IMR-90 (cell line): ENCODE measurements around the gene FAM20A.

ENCODE experiments used
- CEBPB ChIP-seq: IDR thresholded peaks from 2 replicates; pipeline ENCODE4 v1.6.1; 2012; ENCODE audit warnings: low read depth, low read length, improper control_type of control experiment
- CHD1 ChIP-seq: IDR thresholded peaks from 2 replicates; pipeline ENCODE4 v1.6.1; 2012; ENCODE audit warnings: low read depth, low read length, improper control_type of control experiment
- CTCF ChIP-seq: conservative IDR thresholded peaks from 2 replicates; pipeline ENCODE4 v1.5.1; 2012; ENCODE audit warnings: mild to moderate bottlenecking, low read depth, low read length, improper control_type of control experiment
- FOS ChIP-seq: fragments of 150-350 bp; IDR thresholded peaks from 2 replicates; pipeline ENCODE4 v1.6.1; 2016; ENCODE audit warnings: low read depth, low read length
- MAFK ChIP-seq: IDR thresholded peaks from 2 replicates; pipeline ENCODE4 v1.6.1; 2012; ENCODE audit warnings: low read depth, low read length, improper control_type of control experiment
- MAZ ChIP-seq: IDR thresholded peaks from 2 replicates; pipeline ENCODE4 v1.6.1; 2012; ENCODE audit warnings: low read depth, mild to moderate bottlenecking, low read length, improper control_type of control experiment, moderate library complexity, borderline replicate concordance
- MXI1 ChIP-seq: IDR thresholded peaks from 2 replicates; pipeline ENCODE4 v1.6.1; 2012; ENCODE audit warnings: low read depth, mild to moderate bottlenecking, low read length, moderate library complexity, borderline replicate concordance
- NFE2L2 ChIP-seq: fragments of 150-350 bp; IDR thresholded peaks from 2 replicates; pipeline ENCODE4 v1.6.1; 2016; ENCODE audit warnings: low read depth, mild to moderate bottlenecking, low read length
- POLR2A ChIP-seq: IDR thresholded peaks from 2 replicates; pipeline ENCODE4 v1.6.1; 2012; ENCODE audit warnings: mild to moderate bottlenecking, low read depth, low read length
- RAD21 ChIP-seq: IDR thresholded peaks from 2 replicates; pipeline ENCODE4 v1.6.1; 2012; ENCODE audit warnings: low read length, improper control_type of control experiment
- RFX5 ChIP-seq: IDR thresholded peaks from 2 replicates; pipeline ENCODE4 v1.8.0; 2012; ENCODE audit warnings: low read depth, mild to moderate bottlenecking, low read length, moderate library complexity
- SMC3 ChIP-seq: fragments of 150-350 bp; IDR thresholded peaks from 2 replicates; pipeline ENCODE4 v1.6.1; 2016; ENCODE audit warnings: low read depth, mild to moderate bottlenecking, antibody characterized with exemption, low read length, moderate library complexity
- USF2 ChIP-seq: fragments of 150-350 bp; IDR thresholded peaks from 2 replicates; pipeline ENCODE4 v1.6.1; 2017; ENCODE audit warnings: mild to moderate bottlenecking, antibody characterized with exemption, low read length, low read depth

- TF ChIP-seq RAD21 (no peak), POLR2A (no peak), CHD1 (no peak), FOS (no peak), CTCF (no peak), SMC3 (no peak), USF2 (no peak), CEBPB (no peak), MAFK (no peak), MXI1 (no peak), NFE2L2 (no peak), RFX5 (no peak), MAZ (no peak)
These were observed 560 bp upstream of the FAM20A start for GRCh38 chr17:68601565-68602288.
